HPDE6-E6E7 (cell line): Measurements from ENCODE around the gene DNAJC3.
A peak's percentile ranks its signal among the peaks of the same experiment; 100 is the strongest.
"Not testable (repeated sequence)": the region's sequence is repeated elsewhere in the genome, so short reads cannot be mapped to it uniquely, and the experiment has no call there.

Experiments used
- DNase-seq: peaks from one replicate; pipeline ENCODE4 v3.0.0; 2011; ENCODE audit warnings: missing footprints; ENCODE audit errors: extremely low spot score

DNAJC3 gene

GRCh38 chr13:95714142-95714832 is 37.3 kb downstream of the DNAJC3 start:
- peak; percentile 52 for DNase-seq

GRCh38 chr13:95716231-95716630 is 39.3 kb downstream of the DNAJC3 start:
- no peak for DNase-seq

GRCh38 chr13:95722241-95722640 is 45.3 kb downstream of the DNAJC3 start:
- DNase-seq = no peak

- DNase-seq = no peak
These were observed 46.5 kb downstream of the DNAJC3 start for GRCh38 chr13:95723438-95723837.

GRCh38 chr13:95724252-95724651 is 47.3 kb downstream of the DNAJC3 start:
- DNase-seq = no peak

GRCh38 chr13:95726876-95727275 is 49.9 kb downstream of the DNAJC3 start:
- DNase-seq = no peak

- no peak for DNase-seq
These were observed 52.0 kb downstream of the DNAJC3 start for GRCh38 chr13:95728957-95729356.

- no peak for DNase-seq
These were observed 57.2 kb downstream of the DNAJC3 start for GRCh38 chr13:95734124-95734523.

GRCh38 chr13:95740071-95740978 is 63.4 kb downstream of the DNAJC3 start:
- not testable (repeated sequence) for DNase-seq

GRCh38 chr13:95740979-95741320 is 64.0 kb downstream of the DNAJC3 start:
- DNase-seq = no peak

- no peak for DNase-seq
These were observed 64.9 kb downstream of the DNAJC3 start for GRCh38 chr13:95741584-95742563.

- DNase-seq = no peak
These were observed 66.3 kb downstream of the DNAJC3 start for GRCh38 chr13:95743192-95743591.

- no peak for DNase-seq
These were observed 68.3 kb downstream of the DNAJC3 start for GRCh38 chr13:95745289-95745688.

- no peak for DNase-seq
These were observed 68.8 kb downstream of the DNAJC3 start for GRCh38 chr13:95745752-95746151.

GRCh38 chr13:95749545-95749944 is 72.6 kb downstream of the DNAJC3 start:
- DNase-seq = no peak

- DNase-seq = no peak
These were observed 75.7 kb downstream of the DNAJC3 start for GRCh38 chr13:95752677-95753076.

GRCh38 chr13:95754069-95754468 is 77.1 kb downstream of the DNAJC3 start:
- no peak for DNase-seq

GRCh38 chr13:95756072-95756471 is 79.1 kb downstream of the DNAJC3 start:
- DNase-seq = no peak

- not testable (repeated sequence) for DNase-seq
These were observed 85.7 kb downstream of the DNAJC3 start for GRCh38 chr13:95762626-95763025.

GRCh38 chr13:95763601-95764000 is 86.7 kb downstream of the DNAJC3 start:
- DNase-seq = no peak

GRCh38 chr13:95771905-95772304 is 95.0 kb downstream of the DNAJC3 start:
- DNase-seq = no peak

GRCh38 chr13:95779522-95779921 is 102.6 kb downstream of the DNAJC3 start:
- DNase-seq = no peak
